CD14-positive monocyte (primary cell): ENCODE data around the gene TMEM236. TPM values are rescaled to one million over a fixed set of nuclear protein-coding genes. Genes with fewer than 3 reads are reported as not detected.

Experiments used
- DNase-seq, 3 donors: peaks; one replicate each; pipeline ENCODE4 v3.0.0-alpha.2; 2011 to 2022
- H2AFZ ChIP-seq: 2 replicates; pipeline ENCODE4 v1.6.0; 2012; ENCODE audit warnings: mild to moderate bottlenecking, low read depth, low read length, inconsistent platforms; ENCODE audit not compliant: insufficient read depth, poor library complexity, severe bottlenecking
- H3K27ac ChIP-seq, 2 donors: 1 replicate in 1 of 2; 2 replicates in 1 of 2; pipeline ENCODE4 v1.5.1; 2012 to 2013; ENCODE audit warnings: low read length in 2 of 2, control low read depth in 1 of 2, inconsistent platforms in 1 of 2, low read depth in 1 of 2, mild to moderate bottlenecking in 1 of 2
- H3K27me3 ChIP-seq, 2 donors: one replicate each; pipeline versions ENCODE4 v1.6.0 to v1.6.1; 2011 to 2013; ENCODE audit warnings: low read length in 2 of 2; ENCODE audit not compliant: control insufficient read depth in 2 of 2, insufficient read depth in 2 of 2
- H3K36me3 ChIP-seq, 2 donors: replicated peaks in 1 of 2; 1 replicate in 1 of 2; 2 replicates in 1 of 2; pipeline versions ENCODE4 v1.5.1 to v1.6.1; 2012 to 2013; ENCODE audit warnings: low read length in 2 of 2, control low read depth in 1 of 2, inconsistent platforms in 1 of 2, mild to moderate bottlenecking in 1 of 2; ENCODE audit not compliant: insufficient read depth in 2 of 2, control insufficient read depth in 1 of 2
- H3K4me1 ChIP-seq, 2 donors: 1 replicate in 1 of 2; 2 replicates in 1 of 2; pipeline versions ENCODE4 v1.5.1 to v1.6.1; 2012 to 2013; ENCODE audit warnings: low read length in 2 of 2, control low read depth in 1 of 2, inconsistent platforms in 1 of 2, mild to moderate bottlenecking in 1 of 2, moderate library complexity in 1 of 2; ENCODE audit not compliant: insufficient read depth in 2 of 2, control insufficient read depth in 1 of 2
- H3K4me2 ChIP-seq: replicated peaks from 2 replicates; pipeline ENCODE3; 2012; ENCODE audit warnings: low read length, moderate library complexity, mild to moderate bottlenecking; ENCODE audit not compliant: poor library complexity, severe bottlenecking; ENCODE audit errors: extremely low read depth
- H3K4me3 ChIP-seq, 3 experiments: fragments of 200-600 bp in 1 of 3; sonication (generic) in 1 of 3; replicated peaks in 1 of 3; 1 replicate in 2 of 3; 2 replicates in 1 of 3; pipeline ENCODE4 v1.5.1; 2011 to 2013; ENCODE audit warnings: low read length in 3 of 3, mild to moderate bottlenecking in 3 of 3, control low read depth in 2 of 3, low read depth in 2 of 3, inconsistent platforms in 1 of 3, moderate library complexity in 1 of 3
- H3K79me2 ChIP-seq: 2 replicates; pipeline ENCODE4 v1.6.0; 2012; ENCODE audit warnings: mild to moderate bottlenecking, control low read depth, inconsistent platforms, low read length, moderate library complexity; ENCODE audit not compliant: insufficient read depth
- H3K9ac ChIP-seq: 2 replicates; pipeline ENCODE4 v1.6.0; 2017; ENCODE audit warnings: low read length, mild to moderate bottlenecking; ENCODE audit not compliant: insufficient read depth, poor library complexity, severe bottlenecking
- H3K9me3 ChIP-seq, 2 donors: replicated peaks in 1 of 2; 1 replicate in 1 of 2; 2 replicates in 1 of 2; pipeline versions ENCODE4 v1.5.1 to v1.6.1; 2012 to 2013; ENCODE audit warnings: low read length in 2 of 2, control low read depth in 1 of 2; ENCODE audit not compliant: control insufficient read depth in 1 of 2, insufficient read depth in 1 of 2
- H4K20me1 ChIP-seq: 2 replicates; pipeline ENCODE4 v1.6.0; 2012; ENCODE audit warnings: mild to moderate bottlenecking, low read length, control low read depth, moderate library complexity; ENCODE audit not compliant: insufficient read depth
- H3K27ac Mint-ChIP-seq, 7 donors: one replicate each; pipeline ENCODE4 v1.8.0; 2020; ENCODE audit warnings: mild to moderate bottlenecking in 7 of 7, mixed read lengths in 7 of 7, moderate library complexity in 6 of 7, inconsistent platforms in 2 of 7
- H3K27me3 Mint-ChIP-seq, 3 donors: one replicate each; pipeline ENCODE4 v1.8.0; 2021 to 2022; ENCODE audit warnings: low read depth in 3 of 3, mild to moderate bottlenecking in 3 of 3, mixed read lengths in 3 of 3, moderate library complexity in 3 of 3, inconsistent platforms in 1 of 3
- H3K36me3 Mint-ChIP-seq, 2 donors: one replicate each; pipeline ENCODE4 v1.8.0; 2020; ENCODE audit warnings: mixed read lengths in 2 of 2, inconsistent platforms in 1 of 2, mild to moderate bottlenecking in 1 of 2
- H3K4me1 Mint-ChIP-seq: one replicate; pipeline ENCODE4 v1.8.0; 2020; ENCODE audit warnings: mild to moderate bottlenecking, mixed read lengths
- H3K4me3 Mint-ChIP-seq, 2 donors: one replicate each; pipeline ENCODE4 v1.8.0; 2020; ENCODE audit warnings: mild to moderate bottlenecking in 2 of 2, mixed read lengths in 2 of 2, moderate library complexity in 1 of 2
- H3K9me3 Mint-ChIP-seq, 7 donors: one replicate each; pipeline ENCODE4 v1.8.0; 2020 to 2022; ENCODE audit warnings: mixed read lengths in 7 of 7, mild to moderate bottlenecking in 6 of 7, moderate library complexity in 6 of 7, inconsistent platforms in 2 of 7
- WGBS: methylation state at CpG from one replicate; pipeline ENCODE4 v1.1.5; 2013; ENCODE audit warnings: missing lambda C conversion rate; ENCODE audit not compliant: insufficient coverage; 5-methylcytosine and 5-hydroxymethylcytosine counted together
- intact Hi-C, 2 donors: fragments of 100-400 bp; cut with micrococcal nuclease; formaldehyde crosslinking; loops; one replicate each; pipeline versions ENCODE4 v1.15.0 to v1.15.1; 2023
- polyA plus RNA-seq, 3 donors: library from polyadenylated mRNA; depleted of rRNA in 1 of 3; unstranded in 2 of 3; stranded (reverse) in 1 of 3; fragments of 300-500 nt in 2 of 3; fragments of >200 nt in 1 of 3; fragmentation: Illumina TruSeq in 2 of 3; gene quantifications; 1 replicate in 2 of 3; 2 replicates in 1 of 3; pipeline ENCODE4 v1.2.3, GENCODE V29; 2012 to 2021
- TF ChIP-seq, protein P1 (sequence below): fragments of 200-600 bp; IDR thresholded peaks from one replicate; pipeline ENCODE4 v1.8.0; 2022; ENCODE audit warnings: antibody characterized with exemption, mild to moderate bottlenecking

TMEM236 gene
- polyA plus RNA-seq, 3 donors, result 0.08 TPM; not detected in 2

DNA sequence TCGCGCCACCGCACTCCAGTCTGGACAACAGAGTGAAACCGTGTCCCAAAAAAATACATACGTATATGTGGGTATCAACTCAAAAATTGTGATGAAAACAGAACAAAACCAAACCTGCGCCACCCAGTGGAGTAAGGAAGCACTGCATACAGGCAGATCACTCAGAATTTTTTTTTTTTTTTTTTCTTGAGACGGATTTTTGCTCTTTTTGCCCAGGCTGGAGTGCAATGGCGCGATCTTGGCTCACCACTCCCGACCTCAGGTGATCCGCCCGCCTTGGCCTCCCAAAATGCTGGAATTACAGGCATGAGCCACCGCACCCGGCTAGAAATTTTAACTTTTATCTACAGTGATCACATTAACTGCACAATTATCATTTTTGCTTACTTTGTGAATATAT is 9.1 kb upstream of the TMEM236 start:
- H2AFZ ChIP-seq, result no peak overlapping the region
- no peaks in the 10 kb centered on the region for H3K36me3 ChIP-seq
- H3K36me3 Mint-ChIP-seq, result no peaks in the 10 kb centered on the region
- peak overlapping the region; percentile 25 for H3K4me2 ChIP-seq
- H3K27me3 ChIP-seq, result no peaks in the 10 kb centered on the region
- no peaks in the 10 kb centered on the region for H3K79me2 ChIP-seq
- H4K20me1 ChIP-seq, result no peaks in the 10 kb centered on the region
- TF ChIP-seq, protein P1, sequence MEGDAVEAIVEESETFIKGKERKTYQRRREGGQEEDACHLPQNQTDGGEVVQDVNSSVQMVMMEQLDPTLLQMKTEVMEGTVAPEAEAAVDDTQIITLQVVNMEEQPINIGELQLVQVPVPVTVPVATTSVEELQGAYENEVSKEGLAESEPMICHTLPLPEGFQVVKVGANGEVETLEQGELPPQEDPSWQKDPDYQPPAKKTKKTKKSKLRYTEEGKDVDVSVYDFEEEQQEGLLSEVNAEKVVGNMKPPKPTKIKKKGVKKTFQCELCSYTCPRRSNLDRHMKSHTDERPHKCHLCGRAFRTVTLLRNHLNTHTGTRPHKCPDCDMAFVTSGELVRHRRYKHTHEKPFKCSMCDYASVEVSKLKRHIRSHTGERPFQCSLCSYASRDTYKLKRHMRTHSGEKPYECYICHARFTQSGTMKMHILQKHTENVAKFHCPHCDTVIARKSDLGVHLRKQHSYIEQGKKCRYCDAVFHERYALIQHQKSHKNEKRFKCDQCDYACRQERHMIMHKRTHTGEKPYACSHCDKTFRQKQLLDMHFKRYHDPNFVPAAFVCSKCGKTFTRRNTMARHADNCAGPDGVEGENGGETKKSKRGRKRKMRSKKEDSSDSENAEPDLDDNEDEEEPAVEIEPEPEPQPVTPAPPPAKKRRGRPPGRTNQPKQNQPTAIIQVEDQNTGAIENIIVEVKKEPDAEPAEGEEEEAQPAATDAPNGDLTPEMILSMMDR, result peak; percentile 95
- no peak overlapping the region for H3K4me3 ChIP-seq
- H3K4me3 Mint-ChIP-seq, result no peak overlapping the region
- no peaks in the 10 kb centered on the region for H3K9me3 Mint-ChIP-seq
- H3K9ac ChIP-seq, result no peak overlapping the region
- peaks cover 31% of the 10 kb centered on the region for H3K4me1 Mint-ChIP-seq
- H3K27ac Mint-ChIP-seq, result peak overlapping the region in 2 of 7 donors; percentile 28 to 63
- DNase-seq, result peak; percentile 29 to 46 (median 40)
- intact Hi-C loops, result loop anchor here (2.0 to 5.0 kb wide), 2 partner anchors 136 kb away; no protein-coding TSS in a partner anchor
- H3K27ac ChIP-seq, result no peak overlapping the region
- H3K4me1 ChIP-seq, result peaks cover 23% of the 10 kb centered on the region in 2 donors
- H3K27me3 Mint-ChIP-seq, result peaks cover 0 to 3% (median 0%) of the 10 kb centered on the region in 3 donors
- WGBS, result no CpG with 5 or more reads among the region's 14 CpGs
- H3K9me3 ChIP-seq, result no peaks in the 10 kb centered on the region

DNA sequence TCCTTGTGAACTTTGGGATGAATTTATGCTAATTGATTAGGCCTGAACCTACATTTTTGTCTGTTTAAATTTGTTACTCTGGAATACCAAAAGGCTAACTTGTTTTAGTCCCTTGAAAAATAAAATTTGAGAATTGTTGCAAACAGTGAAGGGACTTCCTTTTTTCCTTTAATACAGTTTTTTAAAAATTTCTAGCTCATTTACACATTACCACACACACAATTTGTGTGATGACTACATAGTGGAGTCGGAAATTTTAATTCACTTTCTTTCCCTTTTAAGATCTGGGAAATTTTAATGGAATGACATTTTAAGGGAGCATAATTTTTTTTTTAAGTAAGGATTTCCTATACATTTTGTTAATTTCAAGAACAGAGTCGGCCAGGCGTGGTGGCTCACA is 8.6 kb upstream of the TMEM236 start:
- TF ChIP-seq, protein P1, result no peak
- no peak overlapping the region for H3K9ac ChIP-seq
- DNase-seq, result peak in 1 of 3 donors; percentile 8
- H3K27me3 Mint-ChIP-seq, result peaks cover 0 to 3% (median 0%) of the 10 kb centered on the region in 3 donors
- H3K9me3 Mint-ChIP-seq, result no peaks in the 10 kb centered on the region
- no CpG with 5 or more reads among the region's 3 CpGs for WGBS
- no peak overlapping the region for H3K27ac ChIP-seq
- H3K27ac Mint-ChIP-seq, result peak overlapping the region in 3 of 7 donors; percentile 41 to 75 (median 68)
- H2AFZ ChIP-seq, result no peak overlapping the region
- H3K4me3 Mint-ChIP-seq, result peak overlapping the region; percentile 59 to 77
- H3K79me2 ChIP-seq, result no peaks in the 10 kb centered on the region
- intact Hi-C loops, result loop anchor here (2.0 to 5.0 kb wide), 2 partner anchors 136 to 137 kb away; no protein-coding TSS in a partner anchor
- no peaks in the 10 kb centered on the region for H3K36me3 Mint-ChIP-seq
- no peaks in the 10 kb centered on the region for H3K9me3 ChIP-seq
- peaks cover 31% of the 10 kb centered on the region for H3K4me1 Mint-ChIP-seq
- peak overlapping the region in 1 of 3 experiments; percentile 67 for H3K4me3 ChIP-seq
- H3K4me2 ChIP-seq, result no peak overlapping the region
- no peaks in the 10 kb centered on the region for H3K36me3 ChIP-seq
- H4K20me1 ChIP-seq, result no peaks in the 10 kb centered on the region
- H3K4me1 ChIP-seq, result peaks cover 23% of the 10 kb centered on the region in 2 donors
- no peaks in the 10 kb centered on the region for H3K27me3 ChIP-seq
